HCT116 (cell line): ENCODE measurements around the gene KCND3. TPM values are rescaled to one million over a fixed set of nuclear protein-coding genes. Genes with fewer than 3 reads are reported as not detected.

Experiments used
- ATAC-seq: fragments of 200-7000 bp; cut with Tn5 transposase; 2 replicates; pipeline ENCODE4 v1.9.1; 2020; ENCODE audit warnings: mild to moderate bottlenecking, moderate library complexity
- BruUV-seq: library from RNA; stranded (reverse); fragments of 400-500 nt; replicated peaks from 2 replicates; lab custom pipeline; 2021; lab: Mats Ljungman, UMichigan
- CTCF ChIA-PET: fragments of 300-600 bp; sonication (Branson Sonifier 250); formaldehyde crosslinking; loops from one replicate; lab custom pipeline; 2021; ENCODE audit warnings: antibody characterized with exemption; lab: Charles Lee
- POLR2A ChIA-PET: fragments of 300-600, 350-600 bp; sonication (Branson Sonifier 250); formaldehyde crosslinking; loops from one replicate; lab custom pipeline; 2021; ENCODE audit warnings: antibody characterized with exemption; lab: Charles Lee
- RAD21 ChIA-PET, 2 experiments: fragments of 300-600 bp; sonication (Branson Sonifier 250); formaldehyde crosslinking; loops; one replicate each; lab custom pipeline; 2023; ENCODE audit warnings: low total read pairs in 2 of 2; ENCODE audit not compliant: uncharacterized antibody in 2 of 2, unreplicated experiment in 2 of 2, low non-redundant PET in 1 of 2; lab: Charles Lee
- DNase-seq: peaks from one replicate; pipeline ENCODE4 v3.0.0-alpha.2; 2010; ENCODE audit warnings: low read depth, low spot score
- H2AFZ ChIP-seq: fragments of 200-600 bp; shearing (Covaris generic), sonication (generic); 2 replicates; pipeline ENCODE4 v1.6.1; 2017; ENCODE audit warnings: low read depth, mixed run types, mixed read lengths, antibody characterized with exemption, low read length; ENCODE audit not compliant: poor library complexity, severe bottlenecking
- H3K27ac ChIP-seq: 2 replicates; pipeline ENCODE4 v1.5.1; 2012; ENCODE audit warnings: low read depth, low read length
- H3K27me3 ChIP-seq: fragments of 200-600 bp; sonication (generic); 2 replicates; pipeline ENCODE4 v1.6.1; 2016; ENCODE audit warnings: mixed run types, low read length, mixed read lengths; ENCODE audit not compliant: insufficient read depth
- H3K36me3 ChIP-seq, 2 experiments: fragments of 200-500 bp in 1 of 2; fragments of 200-600 bp in 1 of 2; sonication (Bioruptor generic) in 1 of 2; sonication (generic) in 1 of 2; 2 replicates each; pipeline versions ENCODE4 v1.5.1 to v1.6.1; 2014 to 2016; ENCODE audit warnings: low read length in 2 of 2, inconsistent platforms in 1 of 2, mixed read lengths in 1 of 2, mixed run types in 1 of 2; ENCODE audit not compliant: insufficient read depth in 2 of 2, control insufficient read depth in 1 of 2
- H3K4me1 ChIP-seq, 2 experiments: fragments of 200-600 bp in 1 of 2; sonication (generic) in 1 of 2; 2 replicates each; pipeline versions ENCODE4 v1.5.1 to v1.6.1; 2012 to 2017; ENCODE audit warnings: low read length in 2 of 2, inconsistent platforms in 1 of 2, mild to moderate bottlenecking in 1 of 2, mixed read lengths in 1 of 2, mixed run types in 1 of 2, moderate library complexity in 1 of 2; ENCODE audit not compliant: insufficient read depth in 2 of 2, control insufficient read depth in 1 of 2
- H3K4me2 ChIP-seq: fragments of 200-600 bp; sonication (generic); 2 replicates; pipeline ENCODE4 v1.6.1; 2017; ENCODE audit warnings: mixed run types, low read length, mixed read lengths
- H3K4me3 ChIP-seq, 2 experiments: fragments of 200-600 bp in 1 of 2; sonication (generic) in 1 of 2; replicated peaks in 1 of 2; 2 replicates each; pipeline ENCODE4 v1.5.1; 2011 to 2016; ENCODE audit warnings: low read length in 2 of 2, control low read depth in 1 of 2, low read depth in 1 of 2, mild to moderate bottlenecking in 1 of 2, mixed read lengths in 1 of 2, mixed run types in 1 of 2
- H3K79me2 ChIP-seq: fragments of 200-600 bp; sonication (generic); 2 replicates; pipeline ENCODE4 v1.6.1; 2017; ENCODE audit warnings: mild to moderate bottlenecking, mixed run types, low read length, moderate library complexity, mixed read lengths; ENCODE audit not compliant: insufficient read depth
- H3K9ac ChIP-seq: fragments of 200-600 bp; sonication (generic); 2 replicates; pipeline ENCODE4 v1.6.1; 2016; ENCODE audit warnings: low read length, mixed read lengths
- H3K9me2 ChIP-seq: fragments of 200-600 bp; sonication (generic), shearing (Covaris generic); 2 replicates; pipeline ENCODE4 v1.6.1; 2017; ENCODE audit warnings: mixed run types, mild to moderate bottlenecking, moderate library complexity; ENCODE audit not compliant: insufficient read depth
- H3K9me3 ChIP-seq, 2 experiments: fragments of 200-500 bp in 1 of 2; fragments of 200-600 bp in 1 of 2; sonication (Bioruptor generic) in 1 of 2; sonication (generic) in 1 of 2; 2 replicates each; pipeline ENCODE4 v1.6.1; 2014 to 2017; ENCODE audit warnings: low read length in 2 of 2, mixed read lengths in 2 of 2, inconsistent platforms in 1 of 2, low read depth in 1 of 2, mild to moderate bottlenecking in 1 of 2, mixed run types in 1 of 2, moderate library complexity in 1 of 2; ENCODE audit not compliant: control insufficient read depth in 1 of 2, insufficient read depth in 1 of 2
- H4K20me1 ChIP-seq: fragments of 200-600 bp; sonication (generic), shearing (Covaris generic); 2 replicates; pipeline ENCODE4 v1.6.1; 2017; ENCODE audit warnings: mixed run types, mild to moderate bottlenecking, moderate library complexity; ENCODE audit not compliant: insufficient read depth
- ELF1 ChIP-seq: IDR thresholded peaks from 2 replicates; pipeline ENCODE4 v1.6.1; 2012; ENCODE audit warnings: low read depth, borderline replicate concordance
- EZH2 ChIP-seq: fragments of 200-600 bp; sonication (generic); IDR thresholded peaks from 2 replicates; pipeline ENCODE4 v1.6.1; 2017; ENCODE audit warnings: antibody characterized with exemption, mixed run types
- FOSL1 ChIP-seq: IDR thresholded peaks from 2 replicates; pipeline ENCODE4 v1.6.1; 2012; ENCODE audit warnings: low read depth
- POLR2A ChIP-seq: IDR thresholded peaks from 2 replicates; pipeline ENCODE4 v1.7.0; 2011; ENCODE audit warnings: borderline replicate concordance; ENCODE audit not compliant: insufficient read depth, insufficient read length; ENCODE audit errors: extremely low read depth
- RAD21 ChIP-seq: IDR thresholded peaks from 2 replicates; pipeline ENCODE4 v1.6.1; 2012; ENCODE audit warnings: low read depth, mild to moderate bottlenecking
- REST ChIP-seq: IDR thresholded peaks from 2 replicates; pipeline ENCODE4 v1.6.1; 2012; ENCODE audit warnings: low read depth
- TCF7L2 ChIP-seq: IDR thresholded peaks from 2 replicates; pipeline ENCODE4 v1.7.0; 2011; ENCODE audit warnings: borderline replicate concordance, inconsistent platforms; ENCODE audit not compliant: insufficient read depth, insufficient read length; ENCODE audit errors: extremely low read depth
- ZBTB33 ChIP-seq: IDR thresholded peaks from 2 replicates; pipeline ENCODE4 v1.6.1; 2011; ENCODE audit warnings: mild to moderate bottlenecking, low read length, moderate library complexity; ENCODE audit not compliant: insufficient replicate concordance; ENCODE audit errors: extremely low read depth
- ZFX ChIP-seq: fragments of 450-650 bp; IDR thresholded peaks from 2 replicates; pipeline ENCODE4 v1.6.1; 2017
- intact Hi-C: fragments of 100-400 bp; cut with micrococcal nuclease; formaldehyde crosslinking; loops from 2 replicates; pipeline ENCODE4 v1.10.0; 2022
- total RNA-seq: library from RNA; stranded (reverse); gene quantifications from one replicate; pipeline ENCODE4 v1.2.1, GENCODE V29; 2021; ENCODE audit not compliant: unreplicated experiment
- TF ChIP-seq, protein P1 (sequence below): IDR thresholded peaks from 2 replicates; pipeline ENCODE4 v1.6.1; 2012

KCND3 gene
- total RNA-seq, 1 experiment from 2014 or later, result 0.44 TPM

DNA sequence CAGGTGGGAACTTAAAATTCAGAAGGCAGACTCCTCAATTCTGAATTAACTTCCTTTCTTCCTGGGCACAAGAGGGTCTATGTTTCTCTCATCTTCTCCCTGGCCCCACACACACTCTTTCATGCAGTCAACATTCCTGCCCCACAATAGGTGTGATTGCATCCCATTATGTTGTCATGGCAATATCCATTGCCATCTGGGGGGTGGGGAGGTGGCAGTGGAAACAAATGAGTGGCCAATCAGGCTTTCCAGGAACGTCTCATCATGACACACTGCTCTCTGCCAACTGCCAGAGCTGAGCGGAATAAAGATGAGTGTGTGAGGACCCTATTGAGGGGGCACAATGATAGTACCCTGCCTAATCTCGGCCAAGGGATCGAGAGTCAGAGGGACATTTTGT lies 80.4 kb downstream of the KCND3 start:
- H3K4me2 ChIP-seq, result no peak overlapping the region
- H4K20me1 ChIP-seq, result no peaks in the 10 kb centered on the region
- H3K9me3 ChIP-seq, result no peaks in the 10 kb centered on the region
- no peak for TF ChIP-seq RAD21
- TF ChIP-seq ZFX, result no peak
- TF ChIP-seq REST, result no peak
- TF ChIP-seq FOSL1, result no peak
- TF ChIP-seq EZH2, result no peak
- no peak for TF ChIP-seq ELF1
- TF ChIP-seq, protein P1, sequence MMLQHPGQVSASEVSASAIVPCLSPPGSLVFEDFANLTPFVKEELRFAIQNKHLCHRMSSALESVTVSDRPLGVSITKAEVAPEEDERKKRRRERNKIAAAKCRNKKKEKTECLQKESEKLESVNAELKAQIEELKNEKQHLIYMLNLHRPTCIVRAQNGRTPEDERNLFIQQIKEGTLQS, result no peak
- TF ChIP-seq POLR2A, result no peak
- no peak for TF ChIP-seq ZBTB33
- TF ChIP-seq TCF7L2, result no peak
- no peaks in the 10 kb centered on the region for H3K9me2 ChIP-seq
- DNase-seq, result no peak
- H2AFZ ChIP-seq, result no peak overlapping the region
- ChIA-PET CTCF (no interaction called here), RAD21 (no interaction called here), POLR2A (no interaction called here)
- H3K9ac ChIP-seq, result no peak overlapping the region
- intact Hi-C loops, result no loop called here
- no TSS peak for BruUV-seq
- H3K27ac ChIP-seq, result no peak overlapping the region
- H3K4me3 ChIP-seq, result no peak overlapping the region
- H3K4me1 ChIP-seq, result no peaks in the 10 kb centered on the region
- H3K79me2 ChIP-seq, result no peaks in the 10 kb centered on the region
- no peak for ATAC-seq
- peaks cover 62% of the 10 kb centered on the region; the same call in 1 of the 2 replicates for H3K27me3 ChIP-seq
- no peaks in the 10 kb centered on the region for H3K36me3 ChIP-seq
